ENCODE data around the gene LMBR1. TPM values are rescaled to one million over a fixed set of nuclear protein-coding genes. Genes with fewer than 3 reads are reported as not detected.
"Not testable (repeated sequence)": the region's sequence is repeated elsewhere in the genome, so short reads cannot be mapped to it uniquely, and the experiment has no call there.

Gene LMBR1
- total RNA-seq, 3 donors from 2014 or later = 40.5 to 56.3 (median 44.9) TPM

- intact Hi-C loops (cut with DNase I, micrococcal nuclease) = no loop called here
- Histone ChIP-seq H3K36me3 (ENCODE audit: low read depth) (no peaks in the 10 kb centered on the region), H3K9me3 (no peaks in the 10 kb centered on the region), H3K4me1 (ENCODE audit: low read depth) (no peaks in the 10 kb centered on the region), H3K4me3 (no peak overlapping the region)
- no peak for TF ChIP-seq CTCF (IDR thresholded peaks at IDR 0.05)
- DNase-seq (no peak), ATAC-seq (peak; percentile 57)
Measured at GRCh38 chr7:156903232-156903909, 10.4 kb upstream of the LMBR1 start.

GRCh38 chr7:156900093-156900492 lies 7.1 kb upstream of the LMBR1 start:
- H3K36me3 ChIP-seq (ENCODE audit: low read depth); H3K4me3 ChIP-seq; intact Hi-C loops (cut with DNase I, micrococcal nuclease); H3K4me1 ChIP-seq (ENCODE audit: low read depth); DNase-seq; ATAC-seq; H3K9me3 ChIP-seq: not testable (repeated sequence)

- H3K9me3 ChIP-seq = no peaks in the 10 kb centered on the region
- peaks cover 4% of the 10 kb centered on the region for H3K4me1 ChIP-seq (ENCODE audit: low read depth)
- intact Hi-C loops (cut with DNase I, micrococcal nuclease) = no loop called here
- no peak for TF ChIP-seq CTCF (IDR thresholded peaks at IDR 0.05)
- H3K36me3 ChIP-seq (ENCODE audit: low read depth) = no peaks in the 10 kb centered on the region
- no peak overlapping the region for H3K4me3 ChIP-seq
- ATAC-seq = no peak
- no peak for DNase-seq
Measured at GRCh38 chr7:156898938-156899337, 6.0 kb upstream of the LMBR1 start.

- DNase-seq = no peak
- no peak for ATAC-seq
- Histone ChIP-seq H3K4me3 (no peak overlapping the region), H3K9me3 (no peaks in the 10 kb centered on the region), H3K36me3 (ENCODE audit: low read depth) (no peaks in the 10 kb centered on the region), H3K4me1 (ENCODE audit: low read depth) (peaks cover 5% of the 10 kb centered on the region)
- no peak for TF ChIP-seq CTCF (IDR thresholded peaks at IDR 0.05)
- intact Hi-C loops (cut with DNase I, micrococcal nuclease) = no loop called here
Measured at GRCh38 chr7:156897673-156898072, 4.7 kb upstream of the LMBR1 start.

- Histone ChIP-seq H3K36me3 (ENCODE audit: low read depth) (no peaks in the 10 kb centered on the region), H3K4me3 (no peak overlapping the region), H3K9me3 (no peaks in the 10 kb centered on the region), H3K4me1 (ENCODE audit: low read depth) (peaks cover 10% of the 10 kb centered on the region)
- no peak for DNase-seq
- no peak for TF ChIP-seq CTCF (IDR thresholded peaks at IDR 0.05)
- no peak for ATAC-seq
- intact Hi-C loops (cut with DNase I, micrococcal nuclease) = no loop called here
Measured at GRCh38 chr7:156896388-156897022, 3.5 kb upstream of the LMBR1 start.

GRCh38 chr7:156895024-156895780 lies 2.2 kb upstream of the LMBR1 start:
- Histone ChIP-seq H3K36me3 (ENCODE audit: low read depth) (no peaks in the 10 kb centered on the region), H3K4me1 (ENCODE audit: low read depth) (peaks cover 11% of the 10 kb centered on the region), H3K9me3 (no peaks in the 10 kb centered on the region), H3K4me3 (no peak overlapping the region)
- intact Hi-C loops (cut with DNase I, micrococcal nuclease) = no loop called here
- TF ChIP-seq CTCF (IDR thresholded peaks at IDR 0.05) = no peak
- ATAC-seq = no peak
- DNase-seq = no peak

All from mucosa of descending colon (tissue), 3 donors.